Astrocyte (in vitro differentiated cells and primary cell): ENCODE data around the gene PLIN5.

Experiments used
- EZH2 ChIP-seq: IDR thresholded peaks from 2 replicates; pipeline ENCODE4 v1.6.1; 2012; ENCODE audit warnings: mild to moderate bottlenecking, low read length, inconsistent platforms; ENCODE audit not compliant: insufficient read depth
- TF ChIP-seq, protein P1 (sequence below): IDR thresholded peaks from 2 replicates; pipeline ENCODE4 v1.5.1; 2011; ENCODE audit warnings: low read depth, mild to moderate bottlenecking, inconsistent platforms, low read length, moderate library complexity; ENCODE audit not compliant: insufficient read depth

DNA sequence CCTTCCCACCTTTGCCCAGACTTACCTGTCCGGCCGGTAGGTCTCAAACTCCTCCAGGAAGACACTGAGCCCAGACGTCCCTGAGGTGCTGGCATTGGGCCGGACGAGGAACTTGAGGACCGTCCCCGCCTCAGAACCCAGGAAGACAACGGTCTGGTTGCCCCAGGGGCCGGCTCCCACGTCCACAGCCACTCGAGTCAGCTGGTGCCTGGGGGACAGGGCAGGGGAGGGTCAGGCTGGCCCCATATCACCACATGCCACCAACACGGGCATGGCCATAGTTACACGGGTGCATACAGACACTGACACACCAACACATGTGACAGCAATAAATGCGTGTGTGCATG, 13.2 kb upstream of the PLIN5 start:
- TF ChIP-seq, protein P1, sequence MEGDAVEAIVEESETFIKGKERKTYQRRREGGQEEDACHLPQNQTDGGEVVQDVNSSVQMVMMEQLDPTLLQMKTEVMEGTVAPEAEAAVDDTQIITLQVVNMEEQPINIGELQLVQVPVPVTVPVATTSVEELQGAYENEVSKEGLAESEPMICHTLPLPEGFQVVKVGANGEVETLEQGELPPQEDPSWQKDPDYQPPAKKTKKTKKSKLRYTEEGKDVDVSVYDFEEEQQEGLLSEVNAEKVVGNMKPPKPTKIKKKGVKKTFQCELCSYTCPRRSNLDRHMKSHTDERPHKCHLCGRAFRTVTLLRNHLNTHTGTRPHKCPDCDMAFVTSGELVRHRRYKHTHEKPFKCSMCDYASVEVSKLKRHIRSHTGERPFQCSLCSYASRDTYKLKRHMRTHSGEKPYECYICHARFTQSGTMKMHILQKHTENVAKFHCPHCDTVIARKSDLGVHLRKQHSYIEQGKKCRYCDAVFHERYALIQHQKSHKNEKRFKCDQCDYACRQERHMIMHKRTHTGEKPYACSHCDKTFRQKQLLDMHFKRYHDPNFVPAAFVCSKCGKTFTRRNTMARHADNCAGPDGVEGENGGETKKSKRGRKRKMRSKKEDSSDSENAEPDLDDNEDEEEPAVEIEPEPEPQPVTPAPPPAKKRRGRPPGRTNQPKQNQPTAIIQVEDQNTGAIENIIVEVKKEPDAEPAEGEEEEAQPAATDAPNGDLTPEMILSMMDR = no peak
- no peak for TF ChIP-seq EZH2
